Thyroid gland (tissue), 4 donors: ENCODE results near the gene DOCK10. TPM values are rescaled to one million over a fixed set of nuclear protein-coding genes. Genes with fewer than 3 reads are reported as not detected.

ENCODE experiments used
- DNase-seq, 2 donors: peaks; one replicate each; pipeline ENCODE4 v3.0.0-alpha.2; 2019
- H3K27ac ChIP-seq, 3 donors: fragments of 200-600 bp; sonication (generic); 1 replicate in 2 of 3; 2 replicates in 1 of 3; pipeline ENCODE4 v1.5.1; 2016 to 2019; ENCODE audit warnings: mild to moderate bottlenecking in 1 of 3, moderate library complexity in 1 of 3
- H3K27me3 ChIP-seq: fragments of 200-600 bp; sonication (generic); one replicate; pipeline ENCODE4 v1.5.1; 2019
- H3K36me3 ChIP-seq, 2 donors: fragments of 200-600 bp; sonication (generic); one replicate each; pipeline ENCODE4 v1.5.1; 2016 to 2019
- H3K4me1 ChIP-seq, 2 donors: fragments of 200-600 bp; sonication (generic); one replicate each; pipeline ENCODE4 v1.5.1; 2017 to 2019
- H3K4me3 ChIP-seq, 3 donors: fragments of 200-600 bp; sonication (generic); replicated peaks in 1 of 3; 1 replicate in 2 of 3; 2 replicates in 1 of 3; pipeline ENCODE4 v1.5.1; 2016; ENCODE audit warnings: mild to moderate bottlenecking in 1 of 3
- H3K9me3 ChIP-seq: fragments of 200-600 bp; sonication (generic); one replicate; pipeline ENCODE4 v1.5.1; 2017
- CTCF ChIP-seq, 6 experiments: fragments of 200-600 bp in 3 of 6; fragments of 450-650 bp in 3 of 6; sonication (generic) in 3 of 6; IDR thresholded peaks; one replicate each; pipeline ENCODE4 v1.5.1; 2016 to 2019; ENCODE audit warnings: antibody characterized with exemption in 6 of 6, mild to moderate bottlenecking in 2 of 6, inconsistent platforms in 1 of 6, moderate library complexity in 1 of 6
- POLR2A ChIP-seq, 2 donors: fragments of 450-650 bp; IDR thresholded peaks; one replicate each; pipeline ENCODE4 v1.6.1; 2017; ENCODE audit warnings: antibody characterized with exemption in 2 of 2, mild to moderate bottlenecking in 2 of 2, moderate library complexity in 1 of 2
- WGBS, 2 donors: methylation state at CpG; one replicate each; pipeline ENCODE4 v1.1.5; 2017; 5-methylcytosine and 5-hydroxymethylcytosine counted together
- intact Hi-C: fragments of 100-400 bp; cut with DNase I; formaldehyde crosslinking; loops from one replicate; pipeline ENCODE4 v1.15.1; 2023
- total RNA-seq, 4 donors: library from RNA; depleted of rRNA; stranded (reverse); fragments of >200 nt; gene quantifications; one replicate each; pipeline ENCODE4 v1.2.3, GENCODE V29; 2016

DOCK10 gene
- total RNA-seq, 4 donors from 2014 or later = 4.6 to 8.9 (median 7.1) TPM

DNA sequence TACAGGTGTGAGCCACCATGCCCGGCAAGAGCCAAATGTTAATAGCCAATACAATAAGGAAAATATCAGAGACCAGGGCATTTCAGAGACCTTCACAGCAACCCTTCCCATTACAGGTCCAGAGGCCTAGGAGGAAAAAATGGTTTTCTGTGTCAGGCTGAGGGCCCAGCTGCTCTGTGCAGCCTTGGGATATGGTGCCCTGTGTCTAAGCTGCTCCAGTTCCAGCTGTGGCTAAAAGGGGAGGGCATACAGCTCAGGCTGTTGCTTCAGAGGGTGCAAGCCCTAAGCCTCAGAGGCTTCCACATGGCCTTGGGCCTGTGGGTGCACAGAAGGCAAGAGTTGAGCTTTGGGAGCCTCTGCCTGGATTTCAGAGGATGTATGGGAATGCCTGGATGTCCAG lies 306.0 kb downstream of the DOCK10 start:
- DNase-seq = no peak
- Histone ChIP-seq H3K27ac (no peak overlapping the region), H3K27me3 (no peaks in the 10 kb centered on the region), H3K4me3 (no peak overlapping the region), H3K9me3 (no peaks in the 10 kb centered on the region), H3K36me3 (no peaks in the 10 kb centered on the region), H3K4me1 (no peaks in the 10 kb centered on the region)
- WGBS, 2 donors = 90 to 100% methylated on average over 1 of the region's 1 CpG
- intact Hi-C loops = no loop called here
- TF ChIP-seq POLR2A (IDR thresholded peaks at IDR 0.05) = no peak
- TF ChIP-seq CTCF (IDR thresholded peaks at IDR 0.05) = no peak

DNA sequence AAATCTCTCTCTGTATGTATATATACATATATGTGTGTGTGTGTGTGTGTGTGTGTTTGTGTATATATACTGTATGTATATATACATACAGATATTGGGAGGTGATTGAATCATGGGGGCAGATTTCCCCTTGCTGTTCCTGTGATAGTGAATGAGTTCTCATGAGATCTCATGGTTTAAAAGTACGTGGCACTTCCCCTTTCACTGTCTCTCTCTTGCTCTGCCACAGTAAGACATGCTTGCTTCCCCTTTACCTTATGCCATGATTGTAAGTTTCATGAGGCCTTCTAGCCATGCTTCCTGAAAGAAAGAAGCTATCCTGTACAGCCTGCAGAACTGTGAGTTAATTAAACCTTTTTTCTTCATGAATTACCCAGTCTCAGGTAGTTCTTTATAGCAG lies 307.3 kb downstream of the DOCK10 start:
- TF ChIP-seq POLR2A (IDR thresholded peaks at IDR 0.05) (no peak), CTCF (IDR thresholded peaks at IDR 0.05) (no peak)
- Histone ChIP-seq H3K27me3 (no peaks in the 10 kb centered on the region), H3K27ac (no peak overlapping the region), H3K36me3 (no peaks in the 10 kb centered on the region), H3K4me1 (no peaks in the 10 kb centered on the region), H3K4me3 (no peak overlapping the region), H3K9me3 (no peaks in the 10 kb centered on the region)
- DNase-seq = no peak
- 63 to 77% methylated on average over 1 of the region's 1 CpG for whole genome bisulfite sequencing, 2 donors
- intact Hi-C loops = no loop called here

- Histone ChIP-seq H3K36me3 (no peaks in the 10 kb centered on the region), H3K27ac (no peak overlapping the region), H3K4me3 (no peak overlapping the region), H3K27me3 (no peaks in the 10 kb centered on the region), H3K4me1 (no peaks in the 10 kb centered on the region), H3K9me3 (no peaks in the 10 kb centered on the region)
- DNase-seq = no peak
- 79 to 80% methylated on average over 1 of the region's 1 CpG for WGBS, 2 donors
- intact Hi-C loops = no loop called here
- TF ChIP-seq POLR2A (IDR thresholded peaks at IDR 0.05) (no peak), CTCF (IDR thresholded peaks at IDR 0.05) (no peak)
These were observed 310.6 kb downstream of the DOCK10 start for GRCh38 chr2:224731665-224732064.

DNA sequence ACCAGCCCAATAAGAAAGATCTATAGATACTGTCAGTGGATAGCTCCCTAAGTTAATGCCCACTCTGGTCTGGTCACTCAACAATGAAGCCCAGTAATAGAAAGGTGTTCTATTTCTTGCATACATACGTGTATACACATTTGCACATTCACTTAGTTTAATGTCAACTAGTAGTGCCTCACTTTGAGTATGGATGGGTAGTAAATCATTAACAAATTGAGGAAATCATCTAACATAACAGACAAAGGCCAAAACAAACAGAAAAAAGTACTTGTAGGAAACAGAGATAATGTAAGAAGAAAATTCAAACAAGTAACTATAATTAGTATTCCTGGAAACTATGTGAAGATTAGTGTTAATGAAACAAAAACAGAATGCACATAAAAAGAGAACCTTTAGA lies 312.8 kb downstream of the DOCK10 start:
- DNase-seq = no peak
- Histone ChIP-seq H3K4me3 (no peak overlapping the region), H3K36me3 (no peaks in the 10 kb centered on the region), H3K9me3 (no peaks in the 10 kb centered on the region), H3K27ac (no peak overlapping the region), H3K27me3 (no peaks in the 10 kb centered on the region), H3K4me1 (no peaks in the 10 kb centered on the region)
- intact Hi-C loops = no loop called here
- no peak for TF ChIP-seq POLR2A (IDR thresholded peaks at IDR 0.05)
- no peak for TF ChIP-seq CTCF (IDR thresholded peaks at IDR 0.05)
- 91 to 94% methylated on average over 1 of the region's 1 CpG for WGBS, 2 donors

DNA sequence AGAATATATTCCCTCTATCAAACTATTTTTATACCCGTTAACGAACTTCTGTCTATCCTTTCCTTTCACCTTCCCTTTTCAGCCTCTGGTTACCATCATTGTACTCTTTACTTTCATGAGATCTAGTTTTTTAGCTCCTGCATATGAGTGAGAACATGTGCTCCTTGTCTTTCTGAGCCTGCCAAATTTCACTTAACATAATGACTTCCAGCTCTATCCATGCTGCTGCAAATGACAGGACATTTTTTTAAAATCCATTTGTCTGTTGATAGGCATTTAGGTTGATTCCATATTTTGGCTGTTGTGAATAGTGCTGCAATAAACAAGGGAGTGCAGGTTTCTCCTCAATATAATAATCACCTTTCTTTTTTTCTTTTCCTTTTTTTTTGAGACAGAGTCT lies 317.9 kb downstream of the DOCK10 start:
- Histone ChIP-seq H3K27me3 (no peaks in the 10 kb centered on the region), H3K27ac (no peak overlapping the region), H3K36me3 (no peaks in the 10 kb centered on the region), H3K4me1 (no peaks in the 10 kb centered on the region), H3K9me3 (no peaks in the 10 kb centered on the region), H3K4me3 (no peak overlapping the region)
- no peak for TF ChIP-seq POLR2A (IDR thresholded peaks at IDR 0.05)
- TF ChIP-seq CTCF (IDR thresholded peaks at IDR 0.05) = no peak
- DNase-seq = no peak
- intact Hi-C loops = no loop called here
- WGBS, 2 donors = 82 to 85% methylated on average over 2 of the region's 2 CpGs
